HS-5 (cell line): Measurements from ENCODE around the gene MIF.
"Not testable (repeated sequence)": the region's sequence is repeated elsewhere in the genome, so short reads cannot be mapped to it uniquely, and the experiment has no call there.

Experiments used
- DNase-seq: peaks from one replicate; pipeline ENCODE4 v3.0.0-alpha.2; 2012; ENCODE audit warnings: low read depth

The MIF gene

DNA sequence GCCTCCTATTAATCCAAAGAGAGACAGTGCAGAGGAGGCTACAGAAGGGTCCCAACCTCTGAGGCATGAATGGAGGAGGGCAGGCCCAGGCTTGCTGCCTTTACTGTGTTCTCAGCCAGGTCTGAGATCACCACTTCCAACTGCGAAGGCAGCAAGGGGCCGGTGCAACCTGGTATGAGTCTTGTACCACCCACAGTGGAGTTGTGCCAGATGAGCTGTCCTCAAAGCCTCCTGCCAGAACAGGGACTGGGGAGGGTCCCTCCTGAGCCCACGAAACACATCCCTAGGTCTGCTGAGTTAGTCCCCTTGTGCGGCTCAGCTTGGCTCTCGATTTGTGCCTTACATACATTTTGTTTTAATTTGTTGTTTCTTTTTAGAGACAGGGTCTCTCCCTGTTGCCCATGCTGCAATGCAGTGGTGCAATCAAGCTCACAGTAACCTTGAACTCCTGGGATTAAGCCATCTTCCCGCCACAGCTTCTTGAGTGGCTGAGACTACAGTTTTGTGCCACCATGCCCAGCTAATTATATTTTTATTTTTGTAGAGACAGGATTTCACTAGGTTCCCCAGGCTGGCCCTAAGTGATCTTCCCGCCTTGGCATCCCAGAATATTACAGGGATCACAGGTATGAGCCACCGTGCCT, 9.3 kb downstream of the MIF start:
- DNase-seq: no peak

DNA sequence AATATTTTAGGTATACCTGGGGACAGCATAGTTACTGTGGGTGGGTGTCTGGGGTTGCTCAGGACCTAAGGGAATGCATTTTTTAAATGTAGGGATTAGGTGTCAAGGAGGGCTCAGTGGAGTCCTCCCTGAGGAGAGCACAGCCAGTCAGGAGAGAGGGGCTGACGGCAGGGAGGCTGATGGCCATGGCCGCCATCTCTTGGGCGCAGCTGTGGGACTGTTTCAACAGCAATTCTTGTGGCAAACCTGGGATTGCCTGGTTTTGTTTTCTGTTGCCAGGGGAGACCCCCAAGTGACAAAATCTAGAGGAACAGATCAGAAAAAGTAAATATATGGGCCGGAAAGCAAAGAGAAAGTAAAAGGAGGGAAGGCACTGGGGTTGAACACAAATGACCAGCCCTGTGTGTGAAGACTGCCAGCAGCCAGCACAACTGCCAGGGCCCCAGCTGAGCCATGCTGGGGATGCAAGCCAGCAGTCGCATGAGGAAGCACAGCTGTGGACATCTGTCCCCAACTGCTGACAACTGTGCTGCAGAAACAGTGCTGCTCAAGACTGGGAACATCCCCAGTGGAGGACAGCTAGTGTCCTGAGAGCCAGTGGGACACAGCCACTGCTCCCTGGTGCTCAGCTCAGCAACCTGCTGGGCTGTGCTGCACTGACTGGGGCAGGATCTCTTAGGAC, 10.5 kb downstream of the MIF start:
- no peak for DNase-seq

DNA sequence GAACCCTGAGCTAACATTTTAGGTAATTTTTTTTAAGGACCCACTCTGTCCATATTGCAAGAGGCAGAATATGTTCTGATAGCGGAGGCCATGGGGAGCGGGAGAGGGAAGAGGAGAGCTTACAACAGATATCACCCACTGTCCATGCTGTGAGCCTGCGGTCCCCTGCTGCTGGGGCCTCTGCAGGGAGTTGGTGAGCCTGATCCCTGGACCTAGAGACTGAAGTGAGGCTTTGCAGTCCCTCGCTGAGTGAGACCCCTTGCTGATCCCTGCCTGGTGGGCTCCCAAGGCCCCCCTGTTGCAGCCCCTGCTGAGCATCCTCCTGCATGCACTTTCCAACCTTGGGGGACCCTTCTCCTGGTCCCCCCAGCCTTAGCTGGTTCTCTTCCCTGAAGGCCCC, 12.5 kb downstream of the MIF start:
- DNase-seq: no peak

DNA sequence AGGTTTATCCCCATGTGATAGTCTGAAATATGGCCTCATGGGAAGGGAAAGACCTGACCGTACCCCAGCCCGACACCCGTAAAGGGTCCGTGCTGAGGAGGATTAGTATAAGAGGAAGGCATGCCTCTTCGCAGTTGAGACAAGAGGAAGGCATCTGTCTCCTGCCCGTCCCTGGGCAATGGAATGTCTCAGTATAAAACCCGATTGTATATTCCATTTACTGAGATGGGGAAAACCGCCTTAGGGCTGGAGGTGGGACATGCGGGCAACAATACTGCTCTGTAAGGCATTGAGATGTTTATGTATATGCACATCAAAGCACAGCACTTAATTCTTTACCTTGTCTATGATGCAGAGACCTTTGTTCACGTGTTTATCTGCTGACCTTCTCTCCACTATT, 13.2 kb downstream of the MIF start:
- DNase-seq: not testable (repeated sequence)

DNA sequence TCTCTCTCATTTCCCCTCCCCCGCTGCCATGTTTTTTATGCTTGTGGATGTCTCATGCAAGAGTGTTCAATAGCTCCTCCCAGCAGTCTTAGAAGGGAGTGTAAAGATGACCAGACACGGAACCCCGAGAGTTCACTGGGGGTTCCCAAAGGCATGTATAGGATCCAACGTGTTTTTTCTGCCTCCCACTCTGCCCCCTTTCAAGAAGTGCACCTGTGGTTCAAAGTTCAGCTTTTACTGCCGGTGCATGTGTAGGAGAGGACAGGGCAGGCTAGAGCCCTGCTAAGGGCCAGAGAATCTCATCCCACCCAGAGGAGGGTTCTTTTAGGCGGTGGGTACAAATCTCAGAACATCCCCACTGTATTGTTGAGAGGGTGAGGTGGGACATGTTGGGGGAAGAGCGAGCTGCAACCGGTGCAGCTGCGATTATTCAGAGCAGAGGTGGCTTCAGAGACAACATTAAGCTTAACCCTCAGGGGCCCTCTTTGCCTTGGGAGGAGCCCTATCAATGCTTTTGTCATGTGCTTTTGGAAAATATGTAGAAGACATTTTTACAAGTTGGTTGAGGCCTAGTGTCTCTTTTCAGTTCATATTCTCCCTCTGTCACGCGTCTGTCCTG, 14.5 kb downstream of the MIF start:
- no peak for DNase-seq

DNA sequence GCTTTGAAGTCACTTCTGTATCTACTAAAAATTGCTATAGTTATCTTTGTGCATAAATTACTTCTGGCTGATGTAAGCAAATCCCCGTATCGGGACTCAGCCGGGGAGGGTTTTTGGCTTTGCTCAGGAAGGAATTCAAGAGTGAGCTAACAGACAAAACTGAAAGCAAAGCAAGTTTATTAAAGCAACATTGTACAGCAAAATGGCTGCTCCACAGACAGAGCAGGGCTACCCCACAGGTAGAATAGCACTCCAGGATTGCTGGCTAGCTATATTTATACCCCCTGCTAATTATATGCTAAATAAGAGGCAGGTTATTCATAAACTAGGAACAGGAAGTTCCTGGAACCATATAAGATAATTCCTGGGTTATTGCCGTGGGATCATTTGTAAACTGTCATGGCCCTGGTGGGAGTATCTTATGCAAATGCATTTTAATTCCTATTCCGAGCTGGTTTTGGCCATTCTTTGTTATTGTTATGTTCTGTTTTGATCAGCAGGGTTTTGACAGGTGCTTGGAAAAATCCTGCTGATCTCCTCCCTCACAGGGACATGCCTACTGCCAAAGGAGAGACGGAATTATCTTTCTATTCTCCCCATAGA, 15.2 kb downstream of the MIF start:
- no peak for DNase-seq

DNA sequence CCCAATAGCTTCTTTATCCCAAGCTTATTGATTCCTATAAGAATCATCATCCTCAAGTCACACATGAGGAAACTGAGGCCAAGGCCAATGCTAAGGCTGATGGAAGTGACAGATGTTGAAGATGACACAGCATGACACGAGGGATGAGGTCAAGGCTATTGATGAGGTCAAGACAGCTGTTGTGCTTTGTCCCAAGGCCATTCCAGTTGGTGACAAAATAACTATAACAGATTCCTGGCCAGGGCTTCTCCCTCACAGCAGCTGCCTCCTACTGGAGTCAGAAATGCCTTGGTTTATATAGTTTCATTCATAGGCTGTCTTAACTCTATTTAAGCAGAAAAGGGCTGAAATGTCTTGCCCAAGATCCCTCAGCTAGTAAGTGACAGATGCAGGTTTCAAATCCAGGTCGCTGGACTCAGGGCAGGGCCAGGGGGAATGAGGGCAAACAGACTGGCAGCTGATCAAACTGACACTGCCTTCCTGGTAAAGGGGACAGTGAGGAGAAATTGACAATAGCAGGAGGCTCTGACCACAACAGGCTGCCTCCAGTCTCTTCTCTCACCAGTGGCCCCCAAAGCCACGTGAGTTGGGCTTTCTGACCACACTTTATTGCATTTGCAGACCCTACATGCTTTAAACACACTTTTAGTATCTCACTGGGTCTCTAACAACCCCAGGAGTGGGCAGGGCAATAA, 16.5 kb downstream of the MIF start:
- DNase-seq: no peak

DNA sequence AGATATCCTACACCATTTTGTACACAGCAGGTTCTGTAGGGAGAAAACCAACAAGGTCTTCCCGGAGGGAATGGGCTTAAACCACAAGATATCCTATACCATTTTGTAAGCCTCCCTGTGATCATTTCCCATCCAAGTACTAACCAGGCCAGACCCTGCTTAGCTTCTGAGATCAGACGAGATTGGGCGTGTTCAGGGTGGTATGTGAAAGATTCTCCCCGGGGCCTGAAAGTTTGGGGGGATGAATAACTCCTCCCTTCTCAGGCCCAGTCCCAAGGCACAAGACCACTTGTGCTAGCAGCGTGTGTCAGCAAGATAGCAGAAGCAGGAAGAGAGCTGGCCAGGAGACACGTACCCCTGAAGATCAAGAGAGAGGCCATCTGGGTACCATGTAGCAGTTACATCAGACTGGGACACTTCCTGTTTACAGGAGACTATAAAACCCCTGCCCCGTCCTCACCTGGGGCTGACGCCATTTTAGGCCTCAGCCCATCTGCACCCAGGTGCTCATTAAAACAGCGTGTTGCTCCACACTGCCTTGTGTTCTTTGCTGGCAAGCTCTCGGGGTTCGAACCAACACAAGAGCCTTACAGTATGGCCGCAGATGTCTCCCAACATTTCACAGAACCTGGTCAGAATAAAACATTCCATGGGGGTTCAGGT, 17.3 kb downstream of the MIF start:
- no peak for DNase-seq

DNA sequence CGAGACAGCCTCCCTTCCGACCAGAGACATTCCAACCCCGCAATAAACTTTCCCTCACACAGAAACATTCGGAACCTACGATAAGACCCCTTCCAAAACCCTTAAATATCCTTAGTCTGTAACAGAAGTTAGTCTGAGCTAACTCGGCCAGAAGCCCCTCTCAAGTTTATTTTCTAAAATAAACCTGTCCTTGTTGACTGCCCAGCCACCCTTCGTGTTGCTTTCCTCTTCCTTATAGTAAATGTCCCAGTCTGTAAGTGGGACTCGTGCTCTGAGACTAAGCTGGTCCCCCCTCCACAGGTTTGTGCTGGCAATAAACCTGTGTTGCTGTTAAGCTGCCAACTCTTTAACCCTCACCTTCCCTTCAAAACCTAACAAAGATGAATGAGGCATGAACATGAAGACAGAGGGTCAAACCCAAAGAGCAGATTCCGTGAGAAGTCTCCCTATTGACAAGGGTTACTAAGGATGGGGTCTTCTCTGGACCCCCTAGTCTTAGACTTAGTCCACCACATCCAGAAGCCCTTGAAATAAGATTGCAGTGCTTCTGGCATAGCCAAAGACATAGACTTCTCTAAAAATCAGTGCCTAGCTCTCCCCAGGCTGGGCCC, 18.2 kb downstream of the MIF start:
- DNase-seq: no peak

DNA sequence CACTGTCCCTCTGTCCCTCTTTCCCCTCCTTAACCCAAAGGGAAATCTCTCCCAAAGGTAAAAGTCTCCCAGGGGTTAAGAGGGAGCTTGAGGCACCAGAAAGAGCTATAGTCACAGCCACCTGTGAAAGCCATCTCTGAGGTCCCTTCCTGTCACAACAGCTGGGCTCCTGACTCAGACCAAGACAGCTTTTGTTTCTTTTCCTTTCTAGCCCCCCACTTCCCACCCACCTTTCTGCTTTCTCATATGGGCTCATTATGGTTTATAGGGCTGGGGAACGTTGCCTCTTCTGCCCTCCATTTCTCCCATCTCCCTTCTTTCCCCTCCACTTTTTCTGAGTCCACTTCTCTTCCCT, 19.1 kb downstream of the MIF start:
- DNase-seq: no peak

DNA sequence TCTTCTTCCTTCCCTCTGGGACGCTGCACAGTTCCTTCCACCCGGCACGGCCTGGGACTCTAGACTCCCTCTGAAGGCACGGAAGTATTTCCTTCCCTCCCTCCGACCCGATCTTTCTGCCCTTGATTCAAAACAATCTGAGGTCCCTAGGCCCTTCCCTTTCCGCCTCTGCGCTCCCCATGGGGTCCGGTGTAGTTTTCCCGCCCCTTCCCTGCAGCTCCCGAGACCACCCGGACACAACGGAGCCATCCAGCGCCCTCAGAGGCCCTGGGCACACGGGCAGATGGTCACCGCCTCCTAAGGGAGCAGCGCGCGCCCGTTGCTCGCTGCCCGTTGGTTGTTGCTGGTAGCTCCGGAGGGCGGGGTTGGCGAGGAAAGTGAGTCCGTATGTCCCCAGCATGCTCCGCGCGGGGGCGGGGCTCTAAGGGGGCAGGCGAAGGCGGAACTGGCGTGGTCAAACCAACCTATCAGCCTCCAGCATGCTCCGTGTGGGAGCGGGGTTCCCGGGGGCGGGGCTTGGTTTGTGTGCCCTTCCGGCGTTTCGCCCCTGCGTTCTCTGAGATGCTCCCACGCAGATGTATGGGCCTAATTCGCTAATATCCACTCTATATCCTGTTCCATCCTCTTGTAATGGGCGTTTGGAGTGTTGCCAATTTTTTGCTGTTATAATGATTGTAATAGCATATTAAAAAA, 19.6 kb downstream of the MIF start:
- peak; percentile 88 for DNase-seq

DNA sequence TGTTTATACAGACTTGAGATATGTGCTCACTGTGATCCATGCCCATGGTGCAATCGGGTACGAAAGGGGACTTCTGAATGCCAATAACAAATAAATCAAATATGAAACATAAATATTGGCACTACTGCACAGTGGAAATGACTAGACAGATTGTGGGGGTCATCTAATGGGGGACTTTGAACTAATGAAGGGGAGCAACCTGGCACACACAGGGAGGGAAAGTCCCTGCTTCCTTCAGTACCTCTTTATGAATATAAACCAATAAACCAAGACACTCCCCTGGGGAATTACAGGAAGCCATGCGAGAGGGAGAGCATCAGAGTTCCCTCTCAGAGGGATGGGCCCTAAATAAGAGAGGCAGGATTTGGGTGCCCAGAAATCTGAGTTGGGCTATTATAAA, 21.1 kb downstream of the MIF start:
- DNase-seq: no peak

DNA sequence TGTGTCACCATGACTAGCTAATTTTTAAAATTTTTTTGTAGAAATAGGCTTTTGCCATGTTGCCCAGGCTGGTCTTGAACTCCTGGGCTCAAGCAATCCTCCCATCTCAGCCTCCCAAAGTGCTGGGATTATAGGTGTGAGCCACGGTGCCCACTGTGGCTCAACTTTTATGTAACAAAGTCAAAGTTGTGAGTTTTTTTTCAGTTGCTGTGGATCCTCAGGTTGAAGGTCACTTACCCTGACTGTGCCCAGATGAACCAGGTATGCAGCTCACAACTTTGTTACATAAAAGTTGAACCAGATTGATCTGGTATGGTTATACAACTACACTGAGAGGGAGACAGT, 26.1 kb downstream of the MIF start:
- DNase-seq: not testable (repeated sequence)

DNA sequence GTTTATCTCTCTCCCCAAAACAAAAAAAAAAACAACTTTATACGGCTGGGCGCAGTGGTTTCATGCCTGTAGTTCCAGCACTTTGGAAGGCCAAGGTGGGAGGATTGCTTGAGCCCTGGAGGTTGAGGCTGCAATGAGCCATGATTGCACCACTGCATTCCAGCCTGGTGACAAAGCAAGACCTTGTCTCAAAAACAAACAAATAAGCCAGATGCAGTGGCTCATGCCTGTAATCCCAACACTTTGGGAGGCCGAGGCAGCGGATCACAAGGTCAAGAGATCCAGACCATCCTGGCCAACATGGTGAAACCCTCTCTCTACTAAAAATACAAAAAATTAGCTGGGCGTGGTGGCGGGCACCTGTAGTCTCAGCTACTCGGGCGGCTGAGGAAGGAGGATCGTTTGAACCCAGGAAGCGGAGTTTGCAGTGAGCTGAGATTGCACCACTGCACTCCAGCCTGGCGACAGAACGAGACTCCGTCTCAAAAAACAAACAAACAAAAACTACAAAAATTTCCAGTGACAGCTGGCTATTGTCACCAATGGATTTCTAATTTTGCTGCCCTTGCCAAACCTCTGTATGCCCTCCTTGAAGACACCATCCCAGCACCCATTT, 27.5 kb downstream of the MIF start:
- not testable (repeated sequence) for DNase-seq

DNA sequence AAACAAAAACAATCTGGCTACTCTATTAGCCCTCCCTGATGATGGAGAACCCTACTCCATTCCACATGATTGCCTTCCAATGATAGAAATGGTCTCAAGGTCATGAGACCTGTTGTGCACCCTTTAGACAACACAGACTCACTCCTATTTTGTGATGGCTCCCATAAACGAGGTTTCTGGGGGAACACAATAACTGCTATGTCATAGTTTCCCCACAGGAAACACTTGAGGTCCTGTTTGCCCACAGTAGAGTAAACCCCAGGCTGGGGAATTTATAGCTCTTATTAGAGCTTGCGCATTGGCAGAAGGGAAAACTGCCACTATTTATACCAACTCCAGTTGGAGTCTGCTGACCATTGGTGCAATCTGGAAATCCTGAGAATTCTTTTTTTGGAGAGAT, 28.7 kb downstream of the MIF start:
- no peak for DNase-seq

DNA sequence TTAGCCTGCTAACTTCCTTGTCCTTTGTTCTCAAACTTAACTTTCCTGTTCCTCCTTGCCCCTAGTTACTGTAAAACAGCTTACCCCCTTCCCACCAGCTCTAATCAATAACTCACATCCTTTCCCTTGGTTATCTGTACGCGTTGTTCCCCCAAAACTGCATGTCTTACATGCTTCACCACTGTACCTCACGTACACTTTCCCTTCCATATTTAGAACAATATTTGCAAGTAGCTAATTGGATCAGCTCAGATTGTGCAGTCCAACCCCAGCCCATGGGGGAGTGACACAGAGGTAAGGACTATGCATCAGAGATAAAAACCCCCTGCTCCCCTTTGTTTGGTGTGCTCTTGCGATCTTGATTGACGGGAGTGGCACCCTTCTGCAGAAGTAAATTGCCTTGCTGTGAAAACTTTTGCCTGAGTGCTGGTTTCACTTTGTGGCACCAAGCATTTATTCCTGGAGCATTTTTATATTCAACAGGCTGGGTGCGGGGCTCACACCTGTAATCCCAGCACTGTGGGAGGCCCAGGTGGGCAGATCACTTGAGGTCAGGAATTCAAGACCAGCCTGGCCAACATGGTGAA, 30.9 kb downstream of the MIF start:
- DNase-seq: no peak

DNA sequence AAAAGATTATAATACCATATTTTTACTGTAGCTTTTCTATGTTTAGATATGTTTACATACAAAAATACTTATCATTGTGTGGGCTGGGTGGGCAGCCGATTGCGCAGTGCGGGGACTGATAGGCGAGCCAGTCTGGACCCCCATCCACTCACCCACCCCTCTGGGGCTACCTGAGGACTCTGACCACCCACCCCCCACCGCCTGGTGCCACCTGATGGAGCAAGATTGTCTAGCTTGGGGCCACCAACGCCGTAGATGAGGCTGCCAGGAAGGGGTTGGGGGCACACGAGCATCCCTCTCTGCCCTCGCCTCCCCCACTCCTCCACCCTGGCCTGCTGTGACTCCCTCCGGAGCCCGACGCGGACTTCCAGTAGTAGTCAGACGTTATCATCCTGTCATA, 32.4 kb downstream of the MIF start:
- no peak for DNase-seq

DNA sequence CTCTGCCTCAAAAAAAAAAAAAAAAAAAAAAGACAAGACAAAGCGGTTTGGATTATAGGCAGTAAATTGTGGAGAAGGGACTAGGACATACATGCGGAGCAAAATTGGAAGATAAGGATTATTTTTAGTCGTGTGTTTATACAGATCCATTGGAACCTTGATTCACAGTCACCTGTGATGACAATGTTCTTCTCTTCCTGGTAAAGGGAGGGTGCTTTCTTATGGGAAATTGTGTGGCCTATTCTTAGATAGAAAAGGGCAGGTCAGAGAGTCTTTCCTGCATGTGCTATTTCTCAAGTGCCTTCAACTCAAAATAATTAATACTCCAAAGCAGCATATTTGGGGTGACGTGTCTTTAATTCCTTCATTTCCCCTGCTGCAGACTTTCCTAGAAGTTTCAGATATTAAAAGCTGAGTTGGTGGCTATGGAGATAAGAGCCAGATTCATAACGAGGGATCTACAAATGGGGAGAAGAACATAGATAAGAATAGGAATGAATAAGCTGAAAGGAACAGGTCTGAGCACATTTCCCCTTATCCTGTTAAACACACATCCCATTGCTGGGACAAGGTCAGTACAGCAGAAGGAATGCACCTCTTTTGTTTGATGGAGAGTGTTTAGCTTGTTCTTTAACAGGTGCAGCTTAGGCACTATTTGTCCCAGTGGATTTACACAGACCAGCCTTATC, 44.3 kb downstream of the MIF start:
- DNase-seq: no peak

DNA sequence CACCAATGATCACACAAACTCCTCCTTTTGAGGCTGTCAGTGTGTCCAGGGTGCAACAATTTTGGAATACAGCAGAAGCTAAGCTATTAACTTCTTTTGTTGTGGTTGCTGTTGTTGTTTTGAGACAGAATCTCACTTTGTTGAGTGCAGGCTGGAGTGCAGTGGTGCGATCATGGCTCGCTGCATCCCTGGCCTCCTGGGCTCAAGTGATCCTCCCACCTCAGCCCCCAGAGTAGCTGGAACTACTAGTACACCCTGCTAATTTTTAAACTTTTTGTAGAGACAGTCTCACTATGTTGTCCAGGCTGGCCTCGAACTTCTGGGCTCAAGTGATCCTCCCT, 44.8 kb downstream of the MIF start:
- DNase-seq: no peak

DNA sequence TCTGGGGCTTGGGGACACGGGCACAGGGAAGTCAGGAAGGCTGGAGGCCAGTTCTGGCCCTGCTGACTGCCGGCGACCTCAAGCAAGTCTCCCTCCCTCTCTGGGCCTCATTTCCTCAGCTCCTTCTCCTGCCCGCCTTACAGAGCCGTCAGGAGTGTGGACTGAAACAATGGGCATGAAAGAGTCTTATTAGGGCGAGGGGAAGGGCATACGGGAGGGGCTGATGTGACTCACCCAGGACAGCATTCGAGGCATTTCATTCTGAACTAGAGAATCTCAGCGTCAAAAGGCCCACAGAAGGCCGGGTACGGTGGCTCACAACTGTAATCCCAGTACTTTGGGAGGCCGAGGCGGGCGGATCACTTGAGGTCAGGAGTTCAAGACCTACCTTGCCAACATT, 46.0 kb downstream of the MIF start:
- not testable (repeated sequence) for DNase-seq
